Vagina (tissue), 2 donors: ENCODE measurements around the gene TMEM121B. TPM values are rescaled to one million over a fixed set of nuclear protein-coding genes. Genes with fewer than 3 reads are reported as not detected.

Source experiments
- DNase-seq, 2 donors: peaks; one replicate each; pipeline ENCODE4 v3.0.0-alpha.2; 2017; ENCODE audit errors: extremely low spot score in 2 of 2
- H3K27ac ChIP-seq: fragments of 200-600 bp; sonication (generic); one replicate; pipeline ENCODE4 v1.5.1; 2019
- H3K27me3 ChIP-seq: fragments of 200-600 bp; sonication (generic); one replicate; pipeline ENCODE4 v1.5.1; 2019
- H3K36me3 ChIP-seq, 2 donors: fragments of 200-600 bp; sonication (generic); one replicate each; pipeline ENCODE4 v1.5.1; 2017 to 2019
- H3K4me1 ChIP-seq: fragments of 200-600 bp; sonication (generic); one replicate; pipeline ENCODE4 v1.5.1; 2019
- H3K4me3 ChIP-seq, 2 donors: fragments of 200-600 bp; sonication (generic); 1 replicate in 1 of 2; 2 replicates in 1 of 2; pipeline ENCODE4 v1.5.1; 2016 to 2019
- H3K9me3 ChIP-seq: fragments of 200-600 bp; sonication (generic); one replicate; pipeline ENCODE4 v1.5.1; 2019
- POLR2A ChIP-seq, 2 donors: fragments of 450-650 bp; IDR thresholded peaks; one replicate each; pipeline ENCODE4 v1.6.1; 2017; ENCODE audit warnings: antibody characterized with exemption in 2 of 2, mild to moderate bottlenecking in 2 of 2, moderate library complexity in 2 of 2
- POLR2AphosphoS5 ChIP-seq, 2 donors: sonication (generic); formaldehyde crosslinking; IDR thresholded peaks; one replicate each; pipeline ENCODE4 v1.9.0; 2017; ENCODE audit warnings: antibody characterized with exemption in 2 of 2, mild to moderate bottlenecking in 2 of 2, low read depth in 1 of 2; ENCODE audit not compliant: insufficient read depth in 1 of 2
- intact Hi-C: fragments of 100-400 bp; cut with DNase I; formaldehyde crosslinking; loops from one replicate; pipeline ENCODE4 v1.15.1; 2023
- total RNA-seq: library from RNA; depleted of rRNA; stranded (reverse); fragments of >200 nt; gene quantifications from one replicate; pipeline ENCODE4 v1.2.3, GENCODE V29; 2016
- TF ChIP-seq, protein P1 (sequence below), 3 experiments: fragments of 450-650 bp in 2 of 3; fragments of 200-600 bp in 1 of 3; sonication (generic) in 1 of 3; IDR thresholded peaks; one replicate each; pipeline ENCODE4 v1.5.1; 2017 to 2019; ENCODE audit warnings: antibody characterized with exemption in 3 of 3, mild to moderate bottlenecking in 2 of 3, moderate library complexity in 2 of 3

The TMEM121B gene
- total RNA-seq, 1 donor from 2014 or later: not detected

DNA sequence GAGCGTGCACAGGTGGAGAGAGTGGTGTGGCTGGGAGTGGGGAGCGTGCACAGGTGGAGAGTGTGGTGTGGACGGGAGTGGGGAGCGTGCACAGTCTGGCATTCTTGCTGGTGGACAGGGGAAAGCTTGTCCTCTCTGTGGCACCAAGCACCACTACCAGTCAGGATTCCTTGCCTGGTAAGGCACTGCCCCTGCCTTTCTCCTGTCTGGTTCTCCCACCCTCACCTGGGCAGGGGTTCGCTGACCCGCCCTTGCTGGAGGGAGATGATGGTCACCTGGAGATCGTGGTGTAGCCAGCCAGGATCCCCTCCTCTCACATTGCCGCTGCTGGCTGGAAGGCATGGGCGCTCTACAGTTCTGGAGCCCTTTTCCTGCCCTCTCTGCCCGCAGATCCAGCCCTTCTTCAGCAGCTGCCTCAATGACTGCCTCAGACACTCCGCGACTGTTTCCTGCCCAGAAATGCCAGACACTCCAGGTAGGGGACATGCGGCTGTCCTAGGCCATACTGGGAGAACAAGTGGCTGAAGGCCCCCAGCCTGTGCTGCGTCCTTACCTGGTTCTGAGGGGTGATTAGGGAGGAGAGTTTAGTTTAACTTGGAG is 16.7 kb downstream of the TMEM121B start:
- TF ChIP-seq POLR2A (IDR thresholded peaks at IDR 0.05) (no peak), POLR2AphosphoS5 (IDR thresholded peaks at IDR 0.05; ENCODE audit: insufficient read depth in 1 of 2, low read depth in 1 of 2) (no peak)
- TF ChIP-seq, protein P1, sequence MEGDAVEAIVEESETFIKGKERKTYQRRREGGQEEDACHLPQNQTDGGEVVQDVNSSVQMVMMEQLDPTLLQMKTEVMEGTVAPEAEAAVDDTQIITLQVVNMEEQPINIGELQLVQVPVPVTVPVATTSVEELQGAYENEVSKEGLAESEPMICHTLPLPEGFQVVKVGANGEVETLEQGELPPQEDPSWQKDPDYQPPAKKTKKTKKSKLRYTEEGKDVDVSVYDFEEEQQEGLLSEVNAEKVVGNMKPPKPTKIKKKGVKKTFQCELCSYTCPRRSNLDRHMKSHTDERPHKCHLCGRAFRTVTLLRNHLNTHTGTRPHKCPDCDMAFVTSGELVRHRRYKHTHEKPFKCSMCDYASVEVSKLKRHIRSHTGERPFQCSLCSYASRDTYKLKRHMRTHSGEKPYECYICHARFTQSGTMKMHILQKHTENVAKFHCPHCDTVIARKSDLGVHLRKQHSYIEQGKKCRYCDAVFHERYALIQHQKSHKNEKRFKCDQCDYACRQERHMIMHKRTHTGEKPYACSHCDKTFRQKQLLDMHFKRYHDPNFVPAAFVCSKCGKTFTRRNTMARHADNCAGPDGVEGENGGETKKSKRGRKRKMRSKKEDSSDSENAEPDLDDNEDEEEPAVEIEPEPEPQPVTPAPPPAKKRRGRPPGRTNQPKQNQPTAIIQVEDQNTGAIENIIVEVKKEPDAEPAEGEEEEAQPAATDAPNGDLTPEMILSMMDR (IDR thresholded peaks at IDR 0.05): no peak
- peaks cover 0 to 81% of the 10 kb centered on the region in 2 donors for H3K36me3 ChIP-seq
- no peak overlapping the region for H3K27ac ChIP-seq
- H3K9me3 ChIP-seq: no peaks in the 10 kb centered on the region
- no peak overlapping the region for H3K4me3 ChIP-seq
- H3K27me3 ChIP-seq: no peaks in the 10 kb centered on the region
- H3K4me1 ChIP-seq: no peaks in the 10 kb centered on the region
- intact Hi-C loops: no loop called here
- no peak for DNase-seq

DNA sequence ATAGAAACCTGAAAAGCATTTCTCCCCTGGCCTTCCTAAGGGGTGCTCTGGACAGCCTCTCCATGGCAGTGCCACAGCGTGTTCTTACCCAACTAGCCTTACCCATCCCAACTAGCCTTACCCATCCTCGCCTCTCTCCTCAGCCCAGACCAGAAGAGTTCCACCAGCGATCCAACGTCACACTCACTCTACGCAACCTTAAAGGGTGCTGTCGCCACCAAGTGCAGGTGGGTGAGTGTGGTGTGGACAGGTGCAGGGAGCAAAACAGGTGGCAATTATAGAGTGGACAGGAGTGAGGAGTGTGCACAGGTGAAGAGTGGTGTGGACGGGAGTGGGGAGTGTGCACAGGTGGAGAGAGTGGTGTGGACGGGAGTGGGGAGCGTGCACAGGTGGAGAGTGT is 17.8 kb downstream of the TMEM121B start:
- Histone ChIP-seq H3K9me3 (no peaks in the 10 kb centered on the region), H3K4me1 (no peaks in the 10 kb centered on the region), H3K36me3 (peaks cover 0 to 81% of the 10 kb centered on the region in 2 donors), H3K27ac (no peak overlapping the region), H3K4me3 (no peak overlapping the region), H3K27me3 (no peaks in the 10 kb centered on the region)
- no peak for DNase-seq
- no peak for TF ChIP-seq POLR2AphosphoS5 (IDR thresholded peaks at IDR 0.05; ENCODE audit: insufficient read depth in 1 of 2, low read depth in 1 of 2)
- TF ChIP-seq, protein P1 (IDR thresholded peaks at IDR 0.05): no peak
- TF ChIP-seq POLR2A (IDR thresholded peaks at IDR 0.05): no peak
- intact Hi-C loops: no loop called here

DNA sequence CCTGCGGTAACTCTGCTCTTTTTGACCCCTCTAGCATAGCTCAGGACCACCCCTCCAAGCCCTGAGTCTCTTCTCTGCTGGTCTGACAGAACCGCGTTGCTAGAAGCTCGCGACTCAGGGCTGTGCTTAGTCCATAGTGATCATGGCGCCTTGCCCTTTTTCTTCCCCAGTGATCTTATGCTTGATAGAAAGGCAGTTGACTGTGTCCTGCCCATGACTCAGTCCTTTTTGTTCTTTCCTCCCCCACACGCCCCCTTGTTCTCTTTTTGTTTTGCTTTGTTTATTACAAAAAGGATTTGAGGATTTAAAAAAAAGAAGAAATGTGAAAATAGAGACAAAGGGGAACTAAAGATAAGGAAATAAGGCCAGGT is 18.9 kb downstream of the TMEM121B start:
- intact Hi-C loops: no loop called here
- no peaks in the 10 kb centered on the region for H3K4me1 ChIP-seq
- no peaks in the 10 kb centered on the region for H3K27me3 ChIP-seq
- H3K4me3 ChIP-seq: no peak overlapping the region
- no peaks in the 10 kb centered on the region for H3K9me3 ChIP-seq
- no peak for DNase-seq
- H3K36me3 ChIP-seq: peaks cover 0 to 85% of the 10 kb centered on the region in 2 donors
- TF ChIP-seq POLR2A (IDR thresholded peaks at IDR 0.05): no peak
- TF ChIP-seq POLR2AphosphoS5 (IDR thresholded peaks at IDR 0.05; ENCODE audit: insufficient read depth in 1 of 2, low read depth in 1 of 2): no peak
- TF ChIP-seq, protein P1 (IDR thresholded peaks at IDR 0.05): no peak
- no peak overlapping the region for H3K27ac ChIP-seq

DNA sequence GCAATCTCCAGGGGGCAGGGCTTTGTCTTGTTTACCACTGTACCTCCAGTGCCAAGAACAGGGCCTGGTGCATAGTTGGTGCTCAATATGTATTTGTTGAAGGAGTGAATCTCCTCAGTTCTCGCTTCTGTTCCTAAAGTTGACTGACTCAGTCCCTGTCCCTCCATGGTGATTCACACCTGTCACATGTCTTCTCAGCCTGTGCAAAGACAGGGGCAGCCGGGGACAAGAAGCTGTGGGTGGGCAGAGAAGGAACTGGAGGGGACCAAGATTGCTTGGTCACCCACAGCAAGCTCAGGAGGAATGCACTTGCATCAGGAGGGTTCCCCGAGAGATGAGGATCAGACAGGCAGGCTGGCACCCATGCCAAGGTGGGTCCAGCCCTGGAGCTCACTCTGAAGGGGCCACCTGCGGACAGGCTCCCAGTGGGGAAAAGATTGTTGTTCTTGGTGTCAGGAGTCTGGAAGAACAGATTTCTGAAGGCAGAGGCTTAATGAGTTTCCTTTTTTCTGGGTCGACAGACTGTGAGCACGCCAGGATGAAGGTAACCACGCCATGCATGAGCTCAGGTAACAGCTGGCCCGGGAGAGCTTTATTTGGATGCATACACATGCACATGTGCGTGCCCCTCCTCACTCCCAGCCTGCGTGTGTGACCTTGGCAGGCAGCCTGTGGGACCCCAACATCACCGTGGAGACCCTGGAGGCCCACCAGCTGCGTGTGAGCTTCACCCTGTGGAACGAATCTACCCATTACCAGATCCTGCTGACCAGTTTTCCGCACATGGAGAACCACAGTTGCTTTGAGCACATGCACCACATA is 19.5 kb downstream of the TMEM121B start:
- no peak for DNase-seq
- Histone ChIP-seq H3K27ac (no peak overlapping the region), H3K4me1 (no peaks in the 10 kb centered on the region), H3K36me3 (peaks cover 0 to 86% of the 10 kb centered on the region in 2 donors), H3K27me3 (no peaks in the 10 kb centered on the region), H3K9me3 (no peaks in the 10 kb centered on the region), H3K4me3 (no peak overlapping the region)
- intact Hi-C loops: no loop called here
- TF ChIP-seq POLR2AphosphoS5 (IDR thresholded peaks at IDR 0.05; ENCODE audit: insufficient read depth in 1 of 2, low read depth in 1 of 2) (no peak), POLR2A (IDR thresholded peaks at IDR 0.05) (no peak)
- TF ChIP-seq, protein P1 (IDR thresholded peaks at IDR 0.05): no peak

DNA sequence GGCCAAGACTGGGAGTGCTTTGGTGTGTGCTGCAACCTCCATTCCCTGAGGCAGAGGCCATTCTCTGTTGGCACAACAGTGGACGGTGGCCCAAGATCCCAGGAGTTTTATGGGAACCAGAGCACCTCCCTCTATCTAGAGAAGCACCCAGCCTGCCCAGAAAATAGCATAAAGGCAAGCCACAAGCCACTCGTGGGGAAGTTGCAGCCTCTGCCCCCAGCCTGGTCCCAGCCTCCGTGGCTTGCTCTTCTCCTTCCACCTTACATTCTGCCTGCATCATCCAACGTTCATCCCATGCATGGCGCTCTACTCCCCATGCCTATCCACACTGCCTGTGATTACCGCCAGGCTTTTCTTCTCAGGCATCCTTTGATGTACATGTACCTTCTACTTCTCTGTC is 20.5 kb downstream of the TMEM121B start:
- Histone ChIP-seq H3K36me3 (peaks cover 0 to 77% of the 10 kb centered on the region in 2 donors), H3K4me1 (no peaks in the 10 kb centered on the region), H3K27me3 (no peaks in the 10 kb centered on the region), H3K27ac (no peak overlapping the region), H3K9me3 (no peaks in the 10 kb centered on the region), H3K4me3 (no peak overlapping the region)
- intact Hi-C loops: no loop called here
- no peak for TF ChIP-seq POLR2AphosphoS5 (IDR thresholded peaks at IDR 0.05; ENCODE audit: insufficient read depth in 1 of 2, low read depth in 1 of 2)
- TF ChIP-seq, protein P1 (IDR thresholded peaks at IDR 0.05): no peak
- no peak for TF ChIP-seq POLR2A (IDR thresholded peaks at IDR 0.05)
- DNase-seq: no peak
